Smooth muscle cell of trachea (primary cell): ENCODE results near the gene ZNF470. TPM values are rescaled to one million over a fixed set of nuclear protein-coding genes. Genes with fewer than 3 reads are reported as not detected.

ENCODE experiments used
- total RNA-seq: library from RNA; depleted of rRNA; stranded (reverse); fragments of >200 nt; gene quantifications from 2 replicates; pipeline ENCODE4 v1.2.1, GENCODE V29; 2014

Gene ZNF470
- 6.4 and 6.9 TPM in 2 replicates for total RNA-seq

GRCh38 chr19:56567274-56568120 lies at the start of gene ZNF470:
ZNF470 (plus strand) TSS chr19:56567468; CDS start chr19:56570312, 2,844 bp downstream.

GRCh38 chr19:56538761-56539263 lies 28.5 kb upstream of the ZNF470 start, which contains the start of gene ZFP28:
ZFP28 (plus strand) TSS chr19:56538948; CDS start chr19:56539019, 71 bp downstream.

GRCh38 chr19:56594783-56595547 lies 27.7 kb downstream of the ZNF470 start, which contains the start of gene ZNF71:
ZNF71 (plus strand) TSS chr19:56595302; CDS start chr19:56601559, 6,257 bp downstream.

Other genes with a start within 250 kb of the ZNF470 start
- 2.6 and 3.6 TPM in 2 replicates for gene ZNF582, start 173.9 kb upstream of the ZNF470 start, total RNA-seq
- 5.7 and 5.8 TPM in 2 replicates for gene ZNF583, start 163.1 kb upstream of the ZNF470 start, total RNA-seq
- 3.9 and 7.6 TPM in 2 replicates for gene ZNF667, start 90.1 kb upstream of the ZNF470 start, total RNA-seq
- gene ZNF471, start 59.6 kb upstream of the ZNF470 start, total RNA-seq: 5.0 and 5.7 TPM in 2 replicates
- 9.9 and 13.1 TPM in 2 replicates for gene ZFP28, start 28.5 kb upstream of the ZNF470 start, total RNA-seq
- 9.4 and 9.5 TPM in 2 replicates for gene ZNF71, start 27.8 kb downstream of the ZNF470 start, total RNA-seq
- 0.33 TPM in 1 of 2 replicates, not detected in the other for gene SMIM17, start 75.7 kb downstream of the ZNF470 start, total RNA-seq
- 0.15 and 1.2 TPM in 2 replicates for gene ZNF835, start 104.3 kb downstream of the ZNF470 start, total RNA-seq